Natural killer cell (primary cell): ENCODE data around the gene SLC15A1. TPM values are rescaled to one million over a fixed set of nuclear protein-coding genes. Genes with fewer than 3 reads are reported as not detected.

Source experiments
- ATAC-seq, 3 donors: fragments of 150-1000 bp in 2 of 3; fragments of 200-7000 bp in 1 of 3; cut with Tn5 transposase; 1 replicate in 1 of 3; 2 replicates in 2 of 3; pipeline ENCODE4 v1.10.0; 2021; ENCODE audit warnings: mild to moderate bottlenecking in 2 of 3, moderate library complexity in 2 of 3
- DNase-seq, 2 donors: peaks; one replicate each; pipeline versions ENCODE4 v3.0.0 to v3.0.0-alpha.2; 2013 to 2021; ENCODE audit warnings: mixed read lengths in 1 of 2
- H3K27ac ChIP-seq: one replicate; pipeline ENCODE4 v1.5.1; 2013; ENCODE audit warnings: mild to moderate bottlenecking, low read length
- H3K27me3 ChIP-seq: one replicate; pipeline ENCODE4 v1.6.1; 2013; ENCODE audit warnings: low read length; ENCODE audit not compliant: control insufficient read depth, insufficient read depth
- H3K36me3 ChIP-seq: one replicate; pipeline ENCODE4 v1.6.1; 2013; ENCODE audit warnings: low read length; ENCODE audit not compliant: control insufficient read depth, insufficient read depth
- H3K4me1 ChIP-seq: one replicate; pipeline ENCODE4 v1.6.1; 2013; ENCODE audit warnings: low read length; ENCODE audit not compliant: control insufficient read depth, insufficient read depth
- H3K4me3 ChIP-seq: one replicate; pipeline ENCODE4 v1.5.1; 2013; ENCODE audit warnings: low read length
- H3K9me3 ChIP-seq: one replicate; pipeline ENCODE4 v1.6.1; 2013; ENCODE audit warnings: low read length; ENCODE audit not compliant: control insufficient read depth, insufficient read depth
- H3K27ac Mint-ChIP-seq, 2 donors: one replicate each; pipeline ENCODE4 v1.8.0; 2022; ENCODE audit warnings: mild to moderate bottlenecking in 2 of 2, mixed read lengths in 2 of 2, moderate library complexity in 1 of 2
- H3K27me3 Mint-ChIP-seq, 2 donors: one replicate each; pipeline ENCODE4 v1.8.0; 2022; ENCODE audit warnings: low read depth in 2 of 2, mixed read lengths in 2 of 2
- H3K36me3 Mint-ChIP-seq: one replicate; pipeline ENCODE4 v1.8.0; 2022; ENCODE audit warnings: mixed read lengths
- H3K4me1 Mint-ChIP-seq, 2 donors: one replicate each; pipeline ENCODE4 v1.8.0; 2022; ENCODE audit warnings: mixed read lengths in 2 of 2
- H3K4me3 Mint-ChIP-seq: one replicate; pipeline ENCODE4 v1.8.0; 2022; ENCODE audit warnings: mild to moderate bottlenecking, moderate library complexity, mixed read lengths
- H3K9me3 Mint-ChIP-seq, 2 donors: one replicate each; pipeline ENCODE4 v1.8.0; 2022; ENCODE audit warnings: mixed read lengths in 2 of 2
- WGBS: methylation state at CpG from one replicate; pipeline ENCODE4 v1.1.7; 2013; ENCODE audit warnings: missing lambda C conversion rate; ENCODE audit not compliant: insufficient coverage; 5-methylcytosine and 5-hydroxymethylcytosine counted together
- intact Hi-C: fragments of 100-400 bp; cut with micrococcal nuclease; formaldehyde crosslinking; loops from one replicate; pipeline ENCODE4 v1.14.2; 2022
- total RNA-seq, 4 donors: library from RNA; stranded (reverse); fragments of 120-200 nt in 1 of 4; gene quantifications; one replicate each; pipeline versions ENCODE4 v1.2.3 to v1.2.4, GENCODE V29; 2013 to 2022
- TF ChIP-seq, protein P1 (sequence below): fragments of 200-600 bp; IDR thresholded peaks from one replicate; pipeline ENCODE4 v1.8.0; 2022; ENCODE audit warnings: antibody characterized with exemption

Gene SLC15A1
- total RNA-seq, 3 donors from 2014 or later (not counting 1 experiment from before 2014, with no cell fraction given): not detected

- Mint-ChIP-seq H3K36me3 (no peaks in the 10 kb centered on the region), H3K27me3 (peaks cover 26 to 37% of the 10 kb centered on the region in 2 donors), H3K9me3 (no peaks in the 10 kb centered on the region), H3K27ac (no peak overlapping the region), H3K4me3 (no peak overlapping the region), H3K4me1 (no peaks in the 10 kb centered on the region)
- TF ChIP-seq, protein P1, sequence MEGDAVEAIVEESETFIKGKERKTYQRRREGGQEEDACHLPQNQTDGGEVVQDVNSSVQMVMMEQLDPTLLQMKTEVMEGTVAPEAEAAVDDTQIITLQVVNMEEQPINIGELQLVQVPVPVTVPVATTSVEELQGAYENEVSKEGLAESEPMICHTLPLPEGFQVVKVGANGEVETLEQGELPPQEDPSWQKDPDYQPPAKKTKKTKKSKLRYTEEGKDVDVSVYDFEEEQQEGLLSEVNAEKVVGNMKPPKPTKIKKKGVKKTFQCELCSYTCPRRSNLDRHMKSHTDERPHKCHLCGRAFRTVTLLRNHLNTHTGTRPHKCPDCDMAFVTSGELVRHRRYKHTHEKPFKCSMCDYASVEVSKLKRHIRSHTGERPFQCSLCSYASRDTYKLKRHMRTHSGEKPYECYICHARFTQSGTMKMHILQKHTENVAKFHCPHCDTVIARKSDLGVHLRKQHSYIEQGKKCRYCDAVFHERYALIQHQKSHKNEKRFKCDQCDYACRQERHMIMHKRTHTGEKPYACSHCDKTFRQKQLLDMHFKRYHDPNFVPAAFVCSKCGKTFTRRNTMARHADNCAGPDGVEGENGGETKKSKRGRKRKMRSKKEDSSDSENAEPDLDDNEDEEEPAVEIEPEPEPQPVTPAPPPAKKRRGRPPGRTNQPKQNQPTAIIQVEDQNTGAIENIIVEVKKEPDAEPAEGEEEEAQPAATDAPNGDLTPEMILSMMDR: no peak
- no peaks in the 10 kb centered on the region for H3K4me1 ChIP-seq
- H3K27me3 ChIP-seq: no peaks in the 10 kb centered on the region
- DNase-seq: no peak
- H3K4me3 ChIP-seq: no peak overlapping the region
- H3K9me3 ChIP-seq: no peaks in the 10 kb centered on the region
- 52% methylated on average over 2 of the region's 3 CpGs for WGBS
- intact Hi-C loops: no loop called here
- H3K36me3 ChIP-seq: no peaks in the 10 kb centered on the region
- no peak overlapping the region for H3K27ac ChIP-seq
- no peak for ATAC-seq
Observed at GRCh38 chr13:98664924-98665637, 87.4 kb downstream of the SLC15A1 start.

- H3K4me1 ChIP-seq: no peaks in the 10 kb centered on the region
- no peaks in the 10 kb centered on the region for H3K9me3 Mint-ChIP-seq
- no peaks in the 10 kb centered on the region for H3K36me3 Mint-ChIP-seq
- 100% methylated on average over 1 of the region's 1 CpG for WGBS
- H3K27me3 Mint-ChIP-seq: peaks cover 25 to 35% of the 10 kb centered on the region in 2 donors
- no peaks in the 10 kb centered on the region for H3K27me3 ChIP-seq
- H3K36me3 ChIP-seq: no peaks in the 10 kb centered on the region
- no peak overlapping the region for H3K27ac Mint-ChIP-seq
- no peak overlapping the region for H3K27ac ChIP-seq
- H3K4me3 Mint-ChIP-seq: no peak overlapping the region
- H3K9me3 ChIP-seq: no peaks in the 10 kb centered on the region
- DNase-seq (no peak), ATAC-seq (no peak)
- H3K4me3 ChIP-seq: no peak overlapping the region
- H3K4me1 Mint-ChIP-seq: no peaks in the 10 kb centered on the region
- intact Hi-C loops: no loop called here
- TF ChIP-seq, protein P1: no peak
Observed at GRCh38 chr13:98664510-98664909, 88.0 kb downstream of the SLC15A1 start.

- H3K4me1 ChIP-seq: no peaks in the 10 kb centered on the region
- DNase-seq: no peak
- H3K9me3 ChIP-seq: no peaks in the 10 kb centered on the region
- H3K27me3 Mint-ChIP-seq: peaks cover 20 to 30% of the 10 kb centered on the region in 2 donors
- ATAC-seq: no peak
- H3K27ac ChIP-seq: no peak overlapping the region
- H3K36me3 ChIP-seq: no peaks in the 10 kb centered on the region
- TF ChIP-seq, protein P1: no peak
- H3K4me3 Mint-ChIP-seq: no peak overlapping the region
- no peaks in the 10 kb centered on the region for H3K36me3 Mint-ChIP-seq
- no peak overlapping the region for H3K27ac Mint-ChIP-seq
- H3K4me3 ChIP-seq: no peak overlapping the region
- no peaks in the 10 kb centered on the region for H3K27me3 ChIP-seq
- H3K9me3 Mint-ChIP-seq: no peaks in the 10 kb centered on the region
- 70% methylated on average over 11 of the region's 11 CpGs for WGBS
- H3K4me1 Mint-ChIP-seq: no peaks in the 10 kb centered on the region
- intact Hi-C loops: no loop called here
Observed at GRCh38 chr13:98664047-98664446, 88.4 kb downstream of the SLC15A1 start.

DNA sequence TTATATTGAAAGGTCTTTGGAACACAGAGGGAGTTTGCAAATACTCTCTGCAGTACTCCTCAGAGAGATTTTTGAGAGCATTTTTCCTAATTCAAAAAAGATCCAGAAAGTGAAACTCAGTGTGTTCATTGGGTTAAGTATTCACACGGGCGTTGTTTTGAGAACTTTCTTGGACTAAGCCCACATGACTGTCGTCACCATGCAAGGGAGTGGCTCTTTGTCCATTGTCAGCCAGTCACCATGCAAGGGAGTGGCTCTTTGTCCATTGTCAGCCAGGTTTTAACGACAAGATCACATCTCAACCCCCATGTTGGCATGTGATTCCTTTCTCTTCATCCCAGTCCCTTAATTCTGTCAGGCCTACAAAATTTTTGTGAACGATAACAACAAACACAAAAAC is 94.3 kb downstream of the SLC15A1 start:
- H3K36me3 ChIP-seq: no peaks in the 10 kb centered on the region
- peaks cover 0 to 12% of the 10 kb centered on the region in 2 donors for H3K27me3 Mint-ChIP-seq
- H3K4me1 ChIP-seq: no peaks in the 10 kb centered on the region
- peaks cover 0 to 4% of the 10 kb centered on the region in 2 donors for H3K4me1 Mint-ChIP-seq
- no peaks in the 10 kb centered on the region for H3K27me3 ChIP-seq
- H3K4me3 ChIP-seq: no peak overlapping the region
- ATAC-seq (no peak), DNase-seq (no peak)
- H3K9me3 Mint-ChIP-seq: no peaks in the 10 kb centered on the region
- H3K4me3 Mint-ChIP-seq: no peak overlapping the region
- TF ChIP-seq, protein P1: no peak
- no peak overlapping the region for H3K27ac Mint-ChIP-seq
- H3K27ac ChIP-seq: no peak overlapping the region
- H3K36me3 Mint-ChIP-seq: no peaks in the 10 kb centered on the region
- no peaks in the 10 kb centered on the region for H3K9me3 ChIP-seq
- intact Hi-C loops: no loop called here
- 92% methylated on average over 5 of the region's 5 CpGs for WGBS
